ENCODE data around the gene LYRM4.

LYRM4 gene

GRCh38 chr6:5109436-5109835 is 151.3 kb downstream of the LYRM4 start:
- H3K27me3 ChIP-seq (ENCODE audit: control insufficient read depth, insufficient read depth, low read length) = no peaks in the 10 kb centered on the region
- no peaks in the 10 kb centered on the region for H3K9me3 ChIP-seq (ENCODE audit: control insufficient read depth, insufficient read depth, low read depth, low read length)
- H3K27ac ChIP-seq (ENCODE audit: low read depth, low read length) = no peak overlapping the region
- no peaks in the 10 kb centered on the region for H3K4me1 ChIP-seq (ENCODE audit: control insufficient read depth, insufficient read depth, low read length)
- H3K36me3 ChIP-seq (ENCODE audit: control insufficient read depth, insufficient read depth, low read length) = 0 out of 2 replicates have a peak, but pooled peaks cover 5% of the 10 kb centered on the region
- no peak overlapping the region for H3K9ac ChIP-seq (ENCODE audit: low read length)
- no peak overlapping the region for H3K4me3 ChIP-seq (ENCODE audit: low read depth, low read length)

- Histone ChIP-seq H3K9me3 (ENCODE audit: control insufficient read depth, insufficient read depth, low read depth, low read length) (no peaks in the 10 kb centered on the region), H3K27me3 (ENCODE audit: control insufficient read depth, insufficient read depth, low read length) (no peaks in the 10 kb centered on the region), H3K4me1 (ENCODE audit: control insufficient read depth, insufficient read depth, low read length) (no peaks in the 10 kb centered on the region), H3K36me3 (ENCODE audit: control insufficient read depth, insufficient read depth, low read length) (0 out of 2 replicates have a peak, but pooled peaks cover 5% of the 10 kb centered on the region), H3K27ac (ENCODE audit: low read depth, low read length) (no peak overlapping the region), H3K9ac (ENCODE audit: low read length) (no peak overlapping the region), H3K4me3 (ENCODE audit: low read depth, low read length) (no peak overlapping the region)
Observed at GRCh38 chr6:5108536-5109150, 152.1 kb downstream of the LYRM4 start.

- no peak overlapping the region for H3K4me3 ChIP-seq (ENCODE audit: low read depth, low read length)
Observed at GRCh38 chr6:5108068-5108467, 152.7 kb downstream of the LYRM4 start.

GRCh38 chr6:5107341-5107740 is 153.4 kb downstream of the LYRM4 start:
- H3K4me1 ChIP-seq (ENCODE audit: control insufficient read depth, insufficient read depth, low read length) = no peaks in the 10 kb centered on the region
- no peak overlapping the region for H3K9ac ChIP-seq (ENCODE audit: low read length)
- H3K27ac ChIP-seq (ENCODE audit: low read depth, low read length) = no peak overlapping the region
- H3K36me3 ChIP-seq (ENCODE audit: control insufficient read depth, insufficient read depth, low read length) = 0 out of 2 replicates have a peak, but pooled peaks cover 5% of the 10 kb centered on the region
- H3K27me3 ChIP-seq (ENCODE audit: control insufficient read depth, insufficient read depth, low read length) = no peaks in the 10 kb centered on the region
- no peaks in the 10 kb centered on the region for H3K9me3 ChIP-seq (ENCODE audit: control insufficient read depth, insufficient read depth, low read depth, low read length)
- no peak overlapping the region for H3K4me3 ChIP-seq (ENCODE audit: low read depth, low read length)

More at GRCh38 chr6:5108068-5108467, 152.7 kb downstream of the LYRM4 start:
- H3K27ac ChIP-seq (ENCODE audit: low read depth, low read length) = no peak overlapping the region
- 0 out of 2 replicates have a peak, but pooled peaks cover 5% of the 10 kb centered on the region for H3K36me3 ChIP-seq (ENCODE audit: control insufficient read depth, insufficient read depth, low read length)
- H3K27me3 ChIP-seq (ENCODE audit: control insufficient read depth, insufficient read depth, low read length) = no peaks in the 10 kb centered on the region
- no peaks in the 10 kb centered on the region for H3K9me3 ChIP-seq (ENCODE audit: control insufficient read depth, insufficient read depth, low read depth, low read length)
- no peaks in the 10 kb centered on the region for H3K4me1 ChIP-seq (ENCODE audit: control insufficient read depth, insufficient read depth, low read length)
- H3K9ac ChIP-seq (ENCODE audit: low read length) = no peak overlapping the region

- Histone ChIP-seq H3K27ac (ENCODE audit: low read depth, low read length) (no peak overlapping the region), H3K9ac (ENCODE audit: low read length) (no peak overlapping the region), H3K4me3 (ENCODE audit: low read depth, low read length) (no peak overlapping the region), H3K27me3 (ENCODE audit: control insufficient read depth, insufficient read depth, low read length) (no peaks in the 10 kb centered on the region), H3K36me3 (ENCODE audit: control insufficient read depth, insufficient read depth, low read length) (no peaks in the 10 kb centered on the region), H3K4me1 (ENCODE audit: control insufficient read depth, insufficient read depth, low read length) (no peaks in the 10 kb centered on the region), H3K9me3 (ENCODE audit: control insufficient read depth, insufficient read depth, low read depth, low read length) (no peaks in the 10 kb centered on the region)
Observed at GRCh38 chr6:5105146-5105545, 155.6 kb downstream of the LYRM4 start.

- no peaks in the 10 kb centered on the region for H3K36me3 ChIP-seq (ENCODE audit: control insufficient read depth, insufficient read depth, low read length)
- H3K4me3 ChIP-seq (ENCODE audit: low read depth, low read length) = no peak overlapping the region
- H3K27me3 ChIP-seq (ENCODE audit: control insufficient read depth, insufficient read depth, low read length) = no peaks in the 10 kb centered on the region
- no peaks in the 10 kb centered on the region for H3K9me3 ChIP-seq (ENCODE audit: control insufficient read depth, insufficient read depth, low read depth, low read length)
- H3K27ac ChIP-seq (ENCODE audit: low read depth, low read length) = no peak overlapping the region
- no peak overlapping the region for H3K9ac ChIP-seq (ENCODE audit: low read length)
- H3K4me1 ChIP-seq (ENCODE audit: control insufficient read depth, insufficient read depth, low read length) = no peaks in the 10 kb centered on the region
Observed at GRCh38 chr6:5104667-5105066, 156.1 kb downstream of the LYRM4 start.

GRCh38 chr6:5103250-5103649 is 157.5 kb downstream of the LYRM4 start:
- H3K9ac ChIP-seq (ENCODE audit: low read length) = no peak overlapping the region
- H3K27me3 ChIP-seq (ENCODE audit: control insufficient read depth, insufficient read depth, low read length) = no peaks in the 10 kb centered on the region
- no peaks in the 10 kb centered on the region for H3K9me3 ChIP-seq (ENCODE audit: control insufficient read depth, insufficient read depth, low read depth, low read length)
- no peak overlapping the region for H3K4me3 ChIP-seq (ENCODE audit: low read depth, low read length)
- H3K27ac ChIP-seq (ENCODE audit: low read depth, low read length) = no peak overlapping the region
- H3K4me1 ChIP-seq (ENCODE audit: control insufficient read depth, insufficient read depth, low read length) = no peaks in the 10 kb centered on the region
- no peaks in the 10 kb centered on the region for H3K36me3 ChIP-seq (ENCODE audit: control insufficient read depth, insufficient read depth, low read length)

- no peak overlapping the region for H3K9ac ChIP-seq (ENCODE audit: low read length)
Observed at GRCh38 chr6:5102267-5102970, 158.3 kb downstream of the LYRM4 start.

GRCh38 chr6:5100806-5101205 is 159.9 kb downstream of the LYRM4 start:
- Histone ChIP-seq H3K36me3 (ENCODE audit: control insufficient read depth, insufficient read depth, low read length) (no peaks in the 10 kb centered on the region), H3K4me1 (ENCODE audit: control insufficient read depth, insufficient read depth, low read length) (no peaks in the 10 kb centered on the region), H3K9me3 (ENCODE audit: control insufficient read depth, insufficient read depth, low read depth, low read length) (no peaks in the 10 kb centered on the region), H3K4me3 (ENCODE audit: low read depth, low read length) (no peak overlapping the region), H3K9ac (ENCODE audit: low read length) (no peak overlapping the region), H3K27ac (ENCODE audit: low read depth, low read length) (no peak overlapping the region), H3K27me3 (ENCODE audit: control insufficient read depth, insufficient read depth, low read length) (no peaks in the 10 kb centered on the region)

More at GRCh38 chr6:5102267-5102970, 158.3 kb downstream of the LYRM4 start:
- no peaks in the 10 kb centered on the region for H3K9me3 ChIP-seq (ENCODE audit: control insufficient read depth, insufficient read depth, low read depth, low read length)
- no peaks in the 10 kb centered on the region for H3K36me3 ChIP-seq (ENCODE audit: control insufficient read depth, insufficient read depth, low read length)
- no peak overlapping the region for H3K4me3 ChIP-seq (ENCODE audit: low read depth, low read length)
- H3K4me1 ChIP-seq (ENCODE audit: control insufficient read depth, insufficient read depth, low read length) = no peaks in the 10 kb centered on the region
- no peak overlapping the region for H3K27ac ChIP-seq (ENCODE audit: low read depth, low read length)
- no peaks in the 10 kb centered on the region for H3K27me3 ChIP-seq (ENCODE audit: control insufficient read depth, insufficient read depth, low read length)

- Histone ChIP-seq H3K9ac (ENCODE audit: low read length) (no peak overlapping the region), H3K9me3 (ENCODE audit: control insufficient read depth, insufficient read depth, low read depth, low read length) (no peaks in the 10 kb centered on the region), H3K27ac (ENCODE audit: low read depth, low read length) (no peak overlapping the region), H3K36me3 (ENCODE audit: control insufficient read depth, insufficient read depth, low read length) (no peaks in the 10 kb centered on the region), H3K27me3 (ENCODE audit: control insufficient read depth, insufficient read depth, low read length) (no peaks in the 10 kb centered on the region), H3K4me1 (ENCODE audit: control insufficient read depth, insufficient read depth, low read length) (no peaks in the 10 kb centered on the region), H3K4me3 (ENCODE audit: low read depth, low read length) (no peak overlapping the region)
Observed at GRCh38 chr6:5099537-5099936, 161.2 kb downstream of the LYRM4 start.

- no peaks in the 10 kb centered on the region for H3K4me1 ChIP-seq (ENCODE audit: control insufficient read depth, insufficient read depth, low read length)
- H3K36me3 ChIP-seq (ENCODE audit: control insufficient read depth, insufficient read depth, low read length) = no peaks in the 10 kb centered on the region
- H3K9ac ChIP-seq (ENCODE audit: low read length) = no peak overlapping the region
- no peak overlapping the region for H3K27ac ChIP-seq (ENCODE audit: low read depth, low read length)
- H3K27me3 ChIP-seq (ENCODE audit: control insufficient read depth, insufficient read depth, low read length) = no peaks in the 10 kb centered on the region
- H3K9me3 ChIP-seq (ENCODE audit: control insufficient read depth, insufficient read depth, low read depth, low read length) = no peaks in the 10 kb centered on the region
- H3K4me3 ChIP-seq (ENCODE audit: low read depth, low read length) = no peak overlapping the region
Observed at GRCh38 chr6:5098501-5099270, 162.1 kb downstream of the LYRM4 start.

Measured in HUES6 (cell line).